Lung (tissue), 16 donors: ENCODE measurements around the gene DCAF12L2. TPM values are rescaled to one million over a fixed set of nuclear protein-coding genes. Genes with fewer than 3 reads are reported as not detected.
"Not testable (repeated sequence)": the region's sequence is repeated elsewhere in the genome, so short reads cannot be mapped to it uniquely, and the experiment has no call there.

Experiments used
- ATAC-seq: fragments of 200-7000 bp; cut with Tn5 transposase; one replicate; pipeline ENCODE4 v1.9.1; 2020; ENCODE audit warnings: moderate number of reproducible peaks; ENCODE audit not compliant: insufficient read depth, low FRiP score
- DNase-seq, 3 donors: peaks; one replicate each; pipeline ENCODE4 v3.0.0-alpha.2; 2013 to 2017
- H3K27ac ChIP-seq, 2 donors: one replicate each; pipeline ENCODE4 v1.5.1; 2013; ENCODE audit warnings: mild to moderate bottlenecking in 2 of 2, moderate library complexity in 2 of 2, control low read depth in 1 of 2, inconsistent platforms in 1 of 2, low read depth in 1 of 2, low read length in 1 of 2
- H3K27me3 ChIP-seq, 3 donors: one replicate each; pipeline ENCODE4 v1.5.1; 2013; ENCODE audit warnings: low read length in 2 of 3; ENCODE audit not compliant: control insufficient read depth in 3 of 3, insufficient read depth in 3 of 3
- H3K36me3 ChIP-seq, 4 donors: one replicate each; pipeline ENCODE4 v1.5.1; 2013; ENCODE audit warnings: low read length in 4 of 4, mild to moderate bottlenecking in 1 of 4, moderate library complexity in 1 of 4; ENCODE audit not compliant: control insufficient read depth in 4 of 4, insufficient read depth in 4 of 4
- H3K4me1 ChIP-seq, 5 donors: one replicate each; pipeline ENCODE4 v1.5.1; 2013; ENCODE audit warnings: low read length in 5 of 5, mild to moderate bottlenecking in 2 of 5, moderate library complexity in 1 of 5; ENCODE audit not compliant: control insufficient read depth in 5 of 5, insufficient read depth in 5 of 5
- H3K4me3 ChIP-seq: one replicate; pipeline ENCODE4 v1.5.1; 2013; ENCODE audit warnings: mild to moderate bottlenecking, control low read depth, moderate library complexity
- H3K9ac ChIP-seq, 2 donors: one replicate each; pipeline ENCODE4 v1.5.1; 2013; ENCODE audit warnings: low read length in 2 of 2, control low read depth in 1 of 2; ENCODE audit not compliant: insufficient read depth in 1 of 2
- H3K9me3 ChIP-seq, 4 donors: one replicate each; pipeline ENCODE4 v1.5.1; 2013; ENCODE audit warnings: low read length in 3 of 4, mild to moderate bottlenecking in 1 of 4, moderate library complexity in 1 of 4; ENCODE audit not compliant: control insufficient read depth in 4 of 4, insufficient read depth in 3 of 4
- WGBS, 2 donors: extraction: QIAGEN DNeasy Blood & Tissue Kit; methylation state at CpG; one replicate each; pipeline ENCODE4 v1.1.7; 2013; 5-methylcytosine and 5-hydroxymethylcytosine counted together
- long read RNA-seq, 5 donors: transcript quantifications; one replicate each; lab custom pipeline, GENCODE V29; 2026
- polyA plus RNA-seq, 2 donors: library from polyadenylated mRNA; stranded (reverse); fragments of 200-250 nt; gene quantifications; one replicate each; pipeline ENCODE4 v1.2.1, GENCODE V29; 2013
- total RNA-seq, 2 donors: library from RNA; depleted of rRNA in 1 of 2; stranded (reverse); fragments of >200 nt in 1 of 2; gene quantifications; one replicate each; pipeline ENCODE4 v1.2.1, GENCODE V29; 2014 to 2021
- TF ChIP-seq, protein P1 (sequence below): IDR thresholded peaks from 2 replicates; pipeline ENCODE4 v1.5.1; 2012; ENCODE audit warnings: mild to moderate bottlenecking; ENCODE audit errors: control extremely low read depth, extremely low read depth
- donor health status: control.
- donor health status: control.
- donor health status: Bipolar disorder and iron deficiency.
- donor health status: healthy.
- donor health status: DM: yes; HTN: yes; CAD: no.

DCAF12L2 gene
- total RNA-seq, result under 1 TPM in 1 of 2 donors, not detected in 1; 0.20 TPM
- polyA plus RNA-seq, result not detected
- long read RNA-seq, donor 1, result 0 reads
- long read RNA-seq, donor 2, result 0 reads
- long read RNA-seq, donor 3, result 0 reads
- long read RNA-seq, donor 4, partial matches to known transcripts, result 0 of 2 reads
- long read RNA-seq, donor 4, other reads (novel, unspliced or antisense), result 0 of 2 reads
- long read RNA-seq, donor 5, result 0 reads

DNA sequence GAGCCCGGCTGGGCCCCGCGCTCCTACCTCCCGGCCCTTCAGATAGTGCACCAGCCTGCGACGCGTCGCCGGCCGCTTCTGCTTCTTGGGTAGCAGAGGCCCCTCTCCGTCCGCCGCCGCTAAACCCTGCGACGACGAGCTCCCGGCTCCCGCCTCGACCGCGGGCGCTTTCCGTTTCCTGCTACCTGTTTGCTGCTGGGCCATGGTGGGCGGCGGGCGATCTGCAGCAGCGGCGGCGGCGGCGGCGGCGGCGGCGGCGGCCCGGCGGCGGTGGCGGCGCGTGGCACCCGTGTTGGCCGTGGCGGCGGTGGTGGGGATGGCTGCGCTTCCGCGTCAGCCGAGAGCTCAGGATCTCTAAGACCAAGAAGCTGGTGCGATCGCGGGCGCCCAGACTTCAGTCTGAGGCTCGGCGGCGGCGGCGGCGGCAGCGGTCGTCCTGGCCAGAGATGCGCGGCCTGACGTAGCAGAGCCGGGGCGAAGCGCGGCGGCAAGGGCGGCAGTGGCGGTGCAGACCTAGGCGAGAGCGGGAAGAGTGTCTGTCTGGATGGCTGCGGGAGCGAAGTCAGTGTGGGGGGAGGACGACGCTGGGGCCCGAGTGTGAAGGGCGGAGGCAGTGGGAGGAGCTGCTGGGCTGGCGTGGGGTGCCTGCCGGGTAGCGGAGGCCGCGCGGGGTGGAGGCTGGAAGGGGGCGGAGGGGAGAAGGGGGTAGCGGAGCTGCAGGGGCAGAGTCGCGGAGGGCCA is at the start of gene DCAF12L2:
Gene DCAF12L2, minus strand, starts transcription at position 569 of the 741 bp plus-strand sequence. Its CDS starts 365 bp downstream, at position 204.
- 4 to 35% methylated on average over 37 to 91 of the region's 91 CpGs for WGBS, 2 donors
- Histone ChIP-seq H3K4me3 (no peak within 1 kb of the TSS), H3K9ac (no peak within 1 kb of the TSS), H3K9me3 (peaks cover 0 to 8% (median 0%) of the 10 kb centered on the region in 4 donors), H3K4me1 (peaks cover 0 to 3% (median 0%) of the 10 kb centered on the region in 5 donors), H3K27me3 (peaks cover 0 to 4% (median 0%) of the 10 kb centered on the region in 3 donors), H3K36me3 (no peaks in the 10 kb centered on the region), H3K27ac (no peak within 1 kb of the TSS)
- ATAC-seq (no peak), DNase-seq (peak; percentile 1 to 22 (median 11))
- TF ChIP-seq, protein P1, sequence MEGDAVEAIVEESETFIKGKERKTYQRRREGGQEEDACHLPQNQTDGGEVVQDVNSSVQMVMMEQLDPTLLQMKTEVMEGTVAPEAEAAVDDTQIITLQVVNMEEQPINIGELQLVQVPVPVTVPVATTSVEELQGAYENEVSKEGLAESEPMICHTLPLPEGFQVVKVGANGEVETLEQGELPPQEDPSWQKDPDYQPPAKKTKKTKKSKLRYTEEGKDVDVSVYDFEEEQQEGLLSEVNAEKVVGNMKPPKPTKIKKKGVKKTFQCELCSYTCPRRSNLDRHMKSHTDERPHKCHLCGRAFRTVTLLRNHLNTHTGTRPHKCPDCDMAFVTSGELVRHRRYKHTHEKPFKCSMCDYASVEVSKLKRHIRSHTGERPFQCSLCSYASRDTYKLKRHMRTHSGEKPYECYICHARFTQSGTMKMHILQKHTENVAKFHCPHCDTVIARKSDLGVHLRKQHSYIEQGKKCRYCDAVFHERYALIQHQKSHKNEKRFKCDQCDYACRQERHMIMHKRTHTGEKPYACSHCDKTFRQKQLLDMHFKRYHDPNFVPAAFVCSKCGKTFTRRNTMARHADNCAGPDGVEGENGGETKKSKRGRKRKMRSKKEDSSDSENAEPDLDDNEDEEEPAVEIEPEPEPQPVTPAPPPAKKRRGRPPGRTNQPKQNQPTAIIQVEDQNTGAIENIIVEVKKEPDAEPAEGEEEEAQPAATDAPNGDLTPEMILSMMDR, result no peak

DNA sequence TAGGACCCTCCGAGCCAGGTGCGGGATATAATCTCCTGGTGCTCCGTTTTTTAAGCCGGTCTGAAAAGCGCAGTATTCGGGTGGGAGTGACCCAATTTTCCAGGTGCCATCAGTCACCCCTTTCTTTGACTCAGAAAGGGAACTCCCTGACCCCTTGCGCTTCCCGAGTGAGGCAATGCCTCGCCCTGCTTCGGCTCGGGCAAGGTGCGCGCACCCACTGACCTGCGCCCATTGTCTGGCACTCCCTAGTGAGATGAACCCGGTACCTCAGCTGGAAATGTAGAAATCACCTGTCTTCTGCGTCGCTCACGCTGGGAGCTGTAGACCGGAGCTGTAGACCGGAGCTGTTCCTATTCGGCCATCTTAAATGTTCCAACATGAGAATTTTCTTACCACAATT is 24.8 kb upstream of the DCAF12L2 start:
- not testable (repeated sequence) for H3K4me3 ChIP-seq, H3K27ac ChIP-seq, H3K36me3 ChIP-seq, H3K9me3 ChIP-seq, H3K9ac ChIP-seq, DNase-seq, H3K27me3 ChIP-seq, ATAC-seq, H3K4me1 ChIP-seq
- 90 to 95% methylated on average over 21 of the region's 21 CpGs for WGBS, 2 donors

DNA sequence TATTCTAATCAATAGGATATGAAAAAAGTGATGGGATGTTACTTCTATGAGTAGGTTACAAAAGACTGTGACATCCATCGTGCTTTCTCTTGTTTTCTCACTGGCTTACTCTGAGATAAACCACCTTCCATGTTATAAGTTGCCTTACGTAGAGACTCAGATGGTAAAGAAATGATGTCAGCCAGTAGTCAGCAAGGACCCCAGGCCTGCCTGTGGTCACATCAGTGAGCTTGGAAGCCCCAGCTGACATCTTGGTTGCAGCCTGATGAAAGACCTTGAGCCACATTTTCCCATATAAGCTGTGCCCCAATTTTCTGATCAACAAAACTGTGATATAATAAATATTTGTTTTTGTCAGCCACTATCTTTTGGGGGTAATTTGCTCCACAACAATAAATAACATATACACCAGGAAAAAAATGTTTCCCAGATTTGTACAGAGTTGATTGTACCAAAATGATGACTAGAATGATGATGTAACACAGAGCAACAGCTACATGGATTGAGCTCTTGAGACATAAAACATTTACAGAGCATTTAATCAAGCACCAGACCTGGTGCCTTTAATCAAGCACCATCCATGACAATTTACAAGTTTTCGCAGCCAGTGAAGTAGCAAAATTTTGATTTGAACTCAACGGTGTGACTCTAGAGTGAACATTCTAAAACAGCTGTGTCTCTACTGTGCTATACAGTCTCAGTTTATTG is 11.2 kb upstream of the DCAF12L2 start:
- 76 to 92% methylated on average over 4 of the region's 4 CpGs for WGBS, 2 donors
- DNase-seq (no peak), ATAC-seq (no peak)
- Histone ChIP-seq H3K27me3 (no peaks in the 10 kb centered on the region), H3K27ac (no peak overlapping the region), H3K9ac (no peak overlapping the region), H3K4me1 (no peaks in the 10 kb centered on the region), H3K9me3 (no peaks in the 10 kb centered on the region), H3K4me3 (no peak overlapping the region), H3K36me3 (no peaks in the 10 kb centered on the region)
- TF ChIP-seq, protein P1, result no peak

DNA sequence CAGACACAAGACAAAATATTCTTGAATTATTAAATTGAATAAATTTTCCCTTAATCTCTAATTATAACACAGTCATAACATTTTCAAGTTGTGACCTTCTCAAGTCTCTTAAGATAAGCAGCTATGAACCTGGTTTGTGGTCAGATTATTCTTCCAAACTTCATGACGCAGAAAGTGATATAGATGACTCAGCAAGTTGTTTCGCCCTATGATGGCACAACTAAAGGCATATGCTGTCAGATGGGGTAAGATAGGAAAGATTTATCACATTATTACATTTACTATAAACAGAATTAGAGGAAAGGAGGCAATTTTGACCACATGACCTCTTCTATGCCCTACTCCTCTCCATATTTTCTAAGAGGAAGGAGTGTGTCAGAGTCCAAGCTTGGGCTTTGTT is 4.6 kb upstream of the DCAF12L2 start:
- H3K36me3 ChIP-seq, result no peaks in the 10 kb centered on the region
- DNase-seq (no peak), ATAC-seq (no peak)
- peaks cover 0 to 4% (median 0%) of the 10 kb centered on the region in 3 donors for H3K27me3 ChIP-seq
- 16 to 47% methylated on average over 2 of the region's 2 CpGs for WGBS, 2 donors
- peaks cover 0 to 3% (median 0%) of the 10 kb centered on the region in 5 donors for H3K4me1 ChIP-seq
- H3K4me3 ChIP-seq, result no peak overlapping the region
- peaks cover 0 to 5% (median 0%) of the 10 kb centered on the region in 4 donors for H3K9me3 ChIP-seq
- H3K9ac ChIP-seq, result no peak overlapping the region
- TF ChIP-seq, protein P1, result no peak
- no peak overlapping the region for H3K27ac ChIP-seq
